ENCODE data around the gene NEURL2. TPM values are rescaled to one million over a fixed set of nuclear protein-coding genes. Genes with fewer than 3 reads are reported as not detected.

Gene NEURL2
- total RNA-seq, 1 experiment from 2014 or later, result 2.0 TPM

DNA sequence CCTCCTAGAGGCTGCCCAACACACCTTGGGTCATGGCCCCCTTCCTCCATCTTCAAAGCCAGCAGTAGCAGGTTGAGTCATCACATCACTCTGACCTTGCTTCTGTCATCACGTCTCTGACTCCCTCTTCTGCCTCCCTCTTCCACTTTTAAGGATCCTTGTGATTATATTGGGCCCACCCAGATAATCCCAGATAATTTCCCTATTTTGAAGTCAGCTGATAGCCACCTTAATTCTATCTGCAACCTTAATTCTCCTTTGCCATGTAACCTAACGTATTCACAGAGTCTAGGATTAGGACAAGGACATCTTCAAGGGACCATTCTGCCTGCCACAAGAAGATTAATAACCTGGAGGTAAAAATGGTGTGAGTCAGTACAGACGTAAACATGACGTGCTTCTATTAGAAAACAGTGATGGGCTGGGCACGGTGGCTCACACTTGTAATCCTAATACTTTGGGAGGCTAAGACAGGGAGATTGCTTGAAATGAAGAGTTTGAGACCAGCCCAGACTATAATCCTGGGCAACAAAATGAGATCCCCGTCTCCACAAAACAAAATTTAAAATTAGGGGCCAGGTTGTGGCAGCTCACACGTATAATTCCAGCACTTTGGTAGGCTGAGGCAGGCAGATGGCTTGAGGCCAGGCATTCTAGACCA is 30.3 kb downstream of the NEURL2 start:
- intact Hi-C loops (cut with micrococcal nuclease), result no loop called here
- Mint-ChIP-seq H3K4me3 (ENCODE audit: unreplicated experiment) (no peak overlapping the region), H3K27me3 (ENCODE audit: insufficient read depth, unreplicated experiment) (no peaks in the 10 kb centered on the region), H3K27ac (ENCODE audit: low read depth, unreplicated experiment) (no peak overlapping the region), H3K36me3 (ENCODE audit: insufficient read depth, unreplicated experiment) (peaks cover 6% of the 10 kb centered on the region), H3K4me1 (ENCODE audit: insufficient read depth, unreplicated experiment) (peaks cover 16% of the 10 kb centered on the region), H3K9me3 (ENCODE audit: unreplicated experiment) (no peaks in the 10 kb centered on the region)
- ChIA-PET CTCF (interaction anchor here (0.9 to 1.5 kb wide), 2 partner anchors 13 to 62 kb away, joined by 4 to 6 read pairs; no protein-coding TSS in a partner anchor), POLR2A (interaction anchor here (0.9 to 1.4 kb wide), 2 partner anchors 20 to 52 kb away, joined by 3 to 9 read pairs; partner anchors contain the start of gene ZSWIM1)
- TF ChIP-seq, protein P1, sequence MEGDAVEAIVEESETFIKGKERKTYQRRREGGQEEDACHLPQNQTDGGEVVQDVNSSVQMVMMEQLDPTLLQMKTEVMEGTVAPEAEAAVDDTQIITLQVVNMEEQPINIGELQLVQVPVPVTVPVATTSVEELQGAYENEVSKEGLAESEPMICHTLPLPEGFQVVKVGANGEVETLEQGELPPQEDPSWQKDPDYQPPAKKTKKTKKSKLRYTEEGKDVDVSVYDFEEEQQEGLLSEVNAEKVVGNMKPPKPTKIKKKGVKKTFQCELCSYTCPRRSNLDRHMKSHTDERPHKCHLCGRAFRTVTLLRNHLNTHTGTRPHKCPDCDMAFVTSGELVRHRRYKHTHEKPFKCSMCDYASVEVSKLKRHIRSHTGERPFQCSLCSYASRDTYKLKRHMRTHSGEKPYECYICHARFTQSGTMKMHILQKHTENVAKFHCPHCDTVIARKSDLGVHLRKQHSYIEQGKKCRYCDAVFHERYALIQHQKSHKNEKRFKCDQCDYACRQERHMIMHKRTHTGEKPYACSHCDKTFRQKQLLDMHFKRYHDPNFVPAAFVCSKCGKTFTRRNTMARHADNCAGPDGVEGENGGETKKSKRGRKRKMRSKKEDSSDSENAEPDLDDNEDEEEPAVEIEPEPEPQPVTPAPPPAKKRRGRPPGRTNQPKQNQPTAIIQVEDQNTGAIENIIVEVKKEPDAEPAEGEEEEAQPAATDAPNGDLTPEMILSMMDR (IDR thresholded peaks at IDR 0.05; ENCODE audit: unreplicated experiment), result no peak
- BruUV-seq (replicated peaks), result no TSS peak
- DNase-seq (ENCODE audit: unreplicated experiment), result no peak

DNA sequence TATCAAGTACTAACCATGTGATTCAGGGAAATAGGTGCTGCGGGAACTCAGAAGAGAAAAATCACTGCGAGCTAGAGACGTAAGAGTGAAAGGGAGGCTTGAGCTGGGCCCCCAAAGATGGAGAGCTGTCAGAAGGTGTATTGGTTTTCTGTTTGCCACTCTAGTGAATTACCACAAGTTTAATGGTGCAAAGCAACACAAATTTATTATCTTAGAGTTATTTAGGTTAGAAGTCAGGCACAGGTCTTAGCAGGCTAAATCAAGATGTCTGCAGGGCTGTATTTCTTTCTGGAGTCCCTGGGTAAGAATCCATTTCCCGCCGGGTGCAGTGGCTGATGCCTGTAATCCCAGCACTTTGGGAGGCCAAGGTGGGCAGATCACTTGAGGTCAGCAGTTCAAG is 31.1 kb downstream of the NEURL2 start:
- H3K4me3 Mint-ChIP-seq (ENCODE audit: unreplicated experiment), result no peak overlapping the region
- no peak overlapping the region for H3K27ac Mint-ChIP-seq (ENCODE audit: low read depth, unreplicated experiment)
- no peak for DNase-seq (ENCODE audit: unreplicated experiment)
- peaks cover 9% of the 10 kb centered on the region for H3K36me3 Mint-ChIP-seq (ENCODE audit: insufficient read depth, unreplicated experiment)
- H3K9me3 Mint-ChIP-seq (ENCODE audit: unreplicated experiment), result no peaks in the 10 kb centered on the region
- ChIA-PET POLR2A (interaction anchor here (0.9 kb wide), 1 partner anchor 21 kb away, joined by 3 read pairs; the partner anchor contains the start of gene ZSWIM1), CTCF (no interaction called here)
- H3K27me3 Mint-ChIP-seq (ENCODE audit: insufficient read depth, unreplicated experiment), result no peaks in the 10 kb centered on the region
- intact Hi-C loops (cut with micrococcal nuclease), result no loop called here
- H3K4me1 Mint-ChIP-seq (ENCODE audit: insufficient read depth, unreplicated experiment), result peaks cover 16% of the 10 kb centered on the region
- BruUV-seq (replicated peaks), result no TSS peak
- TF ChIP-seq, protein P1 (IDR thresholded peaks at IDR 0.05; ENCODE audit: unreplicated experiment), result no peak

DNA sequence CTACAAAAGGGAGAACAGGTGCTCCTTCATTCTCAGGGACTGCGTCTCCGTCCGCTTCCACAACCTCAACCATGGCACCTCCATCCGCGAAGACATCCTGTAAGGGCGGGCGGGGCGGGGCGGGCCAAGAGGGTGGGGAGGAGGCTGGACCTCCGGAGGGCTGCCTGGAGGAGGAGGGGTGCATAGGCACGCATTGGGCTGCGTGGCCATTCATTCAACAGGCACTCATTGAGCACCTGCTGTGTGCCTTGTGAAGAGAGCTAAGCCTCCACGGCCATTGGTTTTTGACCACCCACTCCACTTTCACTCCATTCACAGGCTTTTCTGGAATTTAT is 33.2 kb downstream of the NEURL2 start:
- H3K4me3 Mint-ChIP-seq (ENCODE audit: unreplicated experiment), result peak overlapping the region; percentile 92
- H3K36me3 Mint-ChIP-seq (ENCODE audit: insufficient read depth, unreplicated experiment), result peaks cover 16% of the 10 kb centered on the region
- peaks cover 16% of the 10 kb centered on the region for H3K4me1 Mint-ChIP-seq (ENCODE audit: insufficient read depth, unreplicated experiment)
- intact Hi-C loops (cut with micrococcal nuclease), result loop anchor here (2.0 kb wide), 1 partner anchor 77 kb away; the partner anchor contains the start of gene PCIF1
- ChIA-PET POLR2A (interaction anchor here (0.6 to 4.1 kb wide), 8 partner anchors 10 to 1813 kb away, joined by 3 to 40 read pairs (median 10); partner anchors contain the start of genes CTSA, NEURL2, PCIF1 and SNX21), CTCF (interaction anchor here (0.7 to 1.0 kb wide), 2 partner anchors 24 to 112 kb away, joined by 3 to 4 read pairs; no protein-coding TSS in a partner anchor)
- peak overlapping the region; percentile 92 for H3K27ac Mint-ChIP-seq (ENCODE audit: low read depth, unreplicated experiment)
- H3K27me3 Mint-ChIP-seq (ENCODE audit: insufficient read depth, unreplicated experiment), result no peaks in the 10 kb centered on the region
- H3K9me3 Mint-ChIP-seq (ENCODE audit: unreplicated experiment), result no peaks in the 10 kb centered on the region
- no peak for DNase-seq (ENCODE audit: unreplicated experiment)
- BruUV-seq (replicated peaks), result no TSS peak
- TF ChIP-seq, protein P1 (IDR thresholded peaks at IDR 0.05; ENCODE audit: unreplicated experiment), result no peak

DNA sequence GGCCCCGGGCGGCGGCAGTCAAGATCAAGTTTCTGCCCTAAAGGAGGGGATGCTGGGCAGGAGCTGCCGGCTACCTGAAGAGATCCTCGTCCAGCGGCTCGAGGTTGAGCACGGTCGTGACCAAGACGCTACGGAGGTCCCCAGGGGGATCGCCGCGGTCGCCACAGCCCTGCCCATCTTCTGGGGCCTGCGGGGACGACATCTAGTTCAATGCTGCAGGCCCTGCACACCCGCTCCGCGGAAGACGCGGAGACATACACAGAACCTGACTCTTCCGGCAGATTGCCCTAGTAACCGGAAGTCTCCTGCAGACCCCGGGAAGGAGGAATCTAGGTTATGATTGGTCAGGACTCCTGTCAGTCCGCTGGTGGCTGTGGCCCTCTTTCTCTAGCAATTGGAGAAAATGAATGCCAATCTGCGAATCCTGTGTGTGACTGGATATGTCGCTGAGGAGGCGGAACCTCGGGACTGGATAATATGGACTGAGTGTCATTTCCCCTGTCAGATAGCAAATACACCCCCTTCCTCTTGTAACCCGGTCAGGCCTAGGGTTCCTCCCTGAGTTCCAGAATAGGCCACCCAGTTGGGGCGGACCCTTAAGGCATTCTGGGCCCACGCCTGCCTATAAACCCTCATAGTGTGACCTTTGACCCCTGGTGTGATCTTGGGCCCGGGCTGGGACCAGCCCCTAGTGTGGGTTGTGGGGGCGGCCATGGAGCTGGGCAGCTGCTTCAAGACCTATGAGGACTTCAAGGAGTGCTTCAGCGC is 33.7 kb downstream of the NEURL2 start, which contains the start of the genes ACOT8 and ZSWIM3:
ACOT8 (minus strand) TSS at position 279 of the 768 bp plus-strand sequence; CDS start at position 202, 77 bp downstream.
ZSWIM3 (plus strand) TSS at position 501 of the 768 bp plus-strand sequence; CDS start at position 713, 212 bp downstream.
- POLR2A ChIA-PET, result interaction anchor here (0.6 to 4.1 kb wide), 26 partner anchors 10 to 1263 kb away, joined by 3 to 40 read pairs (median 5); partner anchors contain the start of genes CTSA, DNTTIP1, NEURL2 and PCIF1
- Mint-ChIP-seq H3K27me3 (ENCODE audit: insufficient read depth, unreplicated experiment) (no peaks in the 10 kb centered on the region), H3K4me3 (ENCODE audit: unreplicated experiment) (peak within 1 kb of the TSS; percentile 92), H3K4me1 (ENCODE audit: insufficient read depth, unreplicated experiment) (peaks cover 16% of the 10 kb centered on the region), H3K27ac (ENCODE audit: low read depth, unreplicated experiment) (peak within 1 kb of the TSS; percentile 92), H3K9me3 (ENCODE audit: unreplicated experiment) (no peaks in the 10 kb centered on the region), H3K36me3 (ENCODE audit: insufficient read depth, unreplicated experiment) (peaks cover 18% of the 10 kb centered on the region)
- TF ChIP-seq, protein P1 (IDR thresholded peaks at IDR 0.05; ENCODE audit: unreplicated experiment), result no peak
- peak; percentile 100 for DNase-seq (ENCODE audit: unreplicated experiment)
- CTCF ChIA-PET, result interaction anchor here (0.5 to 2.2 kb wide), 9 partner anchors 13 to 265 kb away, joined by 3 to 9 read pairs (median 3); partner anchors contain the start of gene PCIF1
- no TSS peak for BruUV-seq (replicated peaks)
- intact Hi-C loops (cut with micrococcal nuclease), result loop anchor here (2.0 kb wide), 1 partner anchor 78 kb away; the partner anchor contains the start of gene PCIF1
